Stimulated activated CD4-positive, alpha-beta T cell treated with anti-CD3 and anti-CD28 coated beads, TNF-alpha, amount 100 ng/mL, for 4 hours (primary cell): Measurements from ENCODE around the gene LRRFIP2.
"Not testable (repeated sequence)": the region's sequence is repeated elsewhere in the genome, so short reads cannot be mapped to it uniquely, and the experiment has no call there.

Experiments
- DNase-seq, 3 experiments: peaks; one replicate each; pipeline ENCODE4 v3.0.0-alpha.2; 2020; ENCODE audit warnings: low read depth in 3 of 3

The LRRFIP2 gene, protein sequence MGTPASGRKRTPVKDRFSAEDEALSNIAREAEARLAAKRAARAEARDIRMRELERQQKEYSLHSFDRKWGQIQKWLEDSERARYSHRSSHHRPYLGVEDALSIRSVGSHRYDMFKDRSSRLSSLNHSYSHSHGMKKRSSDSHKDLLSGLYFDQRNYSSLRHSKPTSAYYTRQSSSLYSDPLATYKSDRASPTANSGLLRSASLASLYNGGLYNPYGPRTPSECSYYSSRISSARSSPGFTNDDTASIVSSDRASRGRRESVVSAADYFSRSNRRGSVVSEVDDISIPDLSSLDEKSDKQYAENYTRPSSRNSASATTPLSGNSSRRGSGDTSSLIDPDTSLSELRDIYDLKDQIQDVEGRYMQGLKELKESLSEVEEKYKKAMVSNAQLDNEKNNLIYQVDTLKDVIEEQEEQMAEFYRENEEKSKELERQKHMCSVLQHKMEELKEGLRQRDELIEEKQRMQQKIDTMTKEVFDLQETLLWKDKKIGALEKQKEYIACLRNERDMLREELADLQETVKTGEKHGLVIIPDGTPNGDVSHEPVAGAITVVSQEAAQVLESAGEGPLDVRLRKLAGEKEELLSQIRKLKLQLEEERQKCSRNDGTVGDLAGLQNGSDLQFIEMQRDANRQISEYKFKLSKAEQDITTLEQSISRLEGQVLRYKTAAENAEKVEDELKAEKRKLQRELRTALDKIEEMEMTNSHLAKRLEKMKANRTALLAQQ

DNA sequence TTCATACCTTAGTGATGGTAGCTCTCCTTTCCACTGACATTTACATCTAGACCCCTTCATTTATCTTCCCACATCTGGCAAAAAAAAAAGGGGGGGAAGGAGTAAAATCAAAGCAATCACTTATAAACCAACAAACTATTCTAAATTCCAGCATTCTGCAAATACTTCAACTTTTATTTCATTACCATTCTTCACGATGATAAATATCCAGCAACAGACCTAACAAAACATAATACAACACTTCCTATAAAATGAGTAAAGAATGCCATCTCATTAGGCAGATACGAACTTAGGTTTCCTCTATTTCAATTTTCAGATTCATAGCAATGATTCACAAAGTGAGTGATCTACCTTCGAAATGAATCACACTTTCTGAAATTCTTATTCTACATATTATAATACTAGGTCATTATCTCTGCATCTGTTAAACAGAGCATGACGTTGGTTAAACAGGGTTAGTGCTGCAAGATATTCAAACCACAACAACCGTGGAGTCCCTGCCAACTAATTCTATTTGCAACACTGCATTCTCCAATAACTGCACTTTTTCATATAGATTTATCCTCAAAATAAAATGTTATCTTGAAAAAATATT lies at the start of gene LRRFIP2:
LRRFIP2 (minus strand) TSS at position 51 of the 595 bp plus-strand sequence. CDS start 25,599 bp downstream, outside the sequence.
- DNase-seq, result no peak

DNA sequence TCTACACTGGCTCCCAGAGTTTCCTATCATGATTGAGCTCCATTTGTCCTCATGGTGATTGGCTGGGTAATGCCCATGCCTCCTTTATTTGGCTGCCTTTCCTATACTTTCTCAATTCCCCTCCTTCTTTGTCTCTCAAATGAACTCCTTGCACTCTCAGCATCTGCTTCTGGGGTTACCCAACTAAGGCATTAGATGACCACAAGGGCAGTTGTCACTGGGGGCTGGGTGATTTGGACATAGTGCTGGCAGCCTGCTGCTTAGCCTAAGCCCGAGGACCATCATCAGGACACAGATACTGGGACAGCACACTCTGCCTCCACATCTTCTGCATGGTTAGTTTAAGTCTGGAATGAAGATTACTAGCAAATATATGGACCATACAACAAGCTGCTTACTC lies 49.2 kb upstream of the LRRFIP2 start:
- no peak for DNase-seq

DNA sequence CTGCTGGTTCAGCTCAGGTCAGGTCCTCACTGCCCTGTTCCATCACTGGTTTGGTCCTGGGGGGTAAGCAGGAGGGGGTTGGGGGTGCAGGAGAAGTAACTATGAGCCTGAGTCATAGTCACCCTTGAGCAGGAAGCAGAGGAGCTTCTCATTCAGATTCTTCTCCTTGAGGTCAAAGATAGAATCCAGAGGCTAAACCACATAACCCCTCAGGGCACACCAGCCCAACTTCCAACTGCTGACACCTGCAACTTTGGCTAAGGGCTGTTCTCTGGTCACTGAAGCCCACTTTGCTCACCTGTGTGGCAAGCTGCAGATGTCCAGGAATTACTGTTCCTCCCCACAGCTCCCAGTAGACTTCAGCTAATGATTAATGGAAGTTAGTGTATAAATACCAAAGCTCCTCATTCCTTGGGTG lies 48.8 kb upstream of the LRRFIP2 start:
- DNase-seq, result no peak

DNA sequence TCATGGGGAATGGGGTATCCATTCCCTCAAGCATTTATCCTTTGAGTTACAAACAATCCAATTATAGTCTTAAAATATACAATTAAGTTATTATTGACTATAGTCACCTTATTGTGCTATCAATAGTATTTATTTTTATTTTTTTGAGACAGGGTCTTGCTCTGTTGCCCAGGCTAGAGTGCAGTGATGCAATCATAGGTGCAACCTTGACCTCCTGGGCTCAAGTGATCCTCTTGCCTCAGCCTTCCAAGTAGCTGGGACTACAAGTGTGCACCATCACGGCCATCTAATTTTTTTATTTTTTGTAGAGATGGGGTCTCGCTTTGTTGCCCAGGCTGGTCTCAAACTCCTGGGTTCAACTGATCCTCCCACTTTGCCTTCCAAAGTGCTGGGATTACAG lies 48.2 kb upstream of the LRRFIP2 start:
- DNase-seq, result not testable (repeated sequence)

DNA sequence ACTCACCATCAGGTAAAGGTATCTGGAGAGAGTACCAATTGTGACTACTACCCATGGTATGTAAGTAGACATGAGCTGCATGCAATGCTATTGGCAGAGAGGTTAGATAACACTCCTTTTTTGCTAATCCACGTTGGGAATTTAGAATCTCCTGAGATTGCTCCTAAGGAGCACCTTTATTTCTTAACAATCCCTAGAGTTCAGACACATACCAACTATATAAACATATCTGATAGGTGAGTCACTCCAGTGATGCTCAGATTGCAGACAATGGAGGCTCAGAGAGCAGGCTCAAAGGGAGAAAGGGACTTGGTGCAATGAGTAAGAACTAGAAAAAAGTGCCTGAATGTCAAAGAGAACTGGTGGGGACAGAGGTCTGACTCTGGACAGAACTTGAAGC lies 47.0 kb upstream of the LRRFIP2 start:
- DNase-seq, result no peak

DNA sequence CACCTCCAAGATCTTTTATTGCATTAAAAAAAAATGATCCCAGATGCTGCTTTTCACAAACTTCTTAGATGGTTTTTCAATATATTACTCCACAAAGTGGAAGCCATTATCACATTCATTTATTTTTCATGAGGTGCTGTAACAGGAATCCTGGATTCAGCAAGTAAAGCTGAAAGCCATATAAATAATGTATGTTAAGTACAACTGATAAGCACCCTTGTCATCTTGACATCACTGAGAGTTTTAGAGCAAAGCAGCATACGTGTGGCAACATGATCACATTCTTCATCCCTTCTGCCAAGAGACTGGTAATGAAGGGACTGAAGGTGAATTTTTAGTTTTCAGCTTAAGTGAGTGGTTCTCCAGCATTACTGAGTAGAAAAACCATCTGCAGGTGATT lies 44.9 kb upstream of the LRRFIP2 start:
- no peak for DNase-seq

DNA sequence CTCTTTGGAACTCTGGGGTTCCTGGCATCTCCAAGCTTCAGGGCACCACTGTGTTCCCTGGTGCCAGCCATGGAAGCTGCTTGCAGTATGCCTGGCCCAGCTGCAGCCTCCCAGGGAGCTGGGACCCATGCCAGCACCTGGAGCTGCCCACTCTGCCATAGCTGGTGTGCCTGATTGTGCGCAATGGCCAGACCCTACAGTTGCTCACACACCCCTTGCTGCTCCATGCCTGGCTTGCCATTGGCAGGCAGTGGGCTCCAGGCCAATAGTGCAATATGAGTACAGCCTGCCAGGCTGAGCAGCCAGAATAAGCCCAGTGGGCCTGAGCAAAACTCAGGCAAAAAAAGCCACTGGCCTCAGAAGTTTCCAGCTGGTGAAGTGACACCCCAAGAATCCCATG lies 43.8 kb upstream of the LRRFIP2 start:
- DNase-seq, result no peak

DNA sequence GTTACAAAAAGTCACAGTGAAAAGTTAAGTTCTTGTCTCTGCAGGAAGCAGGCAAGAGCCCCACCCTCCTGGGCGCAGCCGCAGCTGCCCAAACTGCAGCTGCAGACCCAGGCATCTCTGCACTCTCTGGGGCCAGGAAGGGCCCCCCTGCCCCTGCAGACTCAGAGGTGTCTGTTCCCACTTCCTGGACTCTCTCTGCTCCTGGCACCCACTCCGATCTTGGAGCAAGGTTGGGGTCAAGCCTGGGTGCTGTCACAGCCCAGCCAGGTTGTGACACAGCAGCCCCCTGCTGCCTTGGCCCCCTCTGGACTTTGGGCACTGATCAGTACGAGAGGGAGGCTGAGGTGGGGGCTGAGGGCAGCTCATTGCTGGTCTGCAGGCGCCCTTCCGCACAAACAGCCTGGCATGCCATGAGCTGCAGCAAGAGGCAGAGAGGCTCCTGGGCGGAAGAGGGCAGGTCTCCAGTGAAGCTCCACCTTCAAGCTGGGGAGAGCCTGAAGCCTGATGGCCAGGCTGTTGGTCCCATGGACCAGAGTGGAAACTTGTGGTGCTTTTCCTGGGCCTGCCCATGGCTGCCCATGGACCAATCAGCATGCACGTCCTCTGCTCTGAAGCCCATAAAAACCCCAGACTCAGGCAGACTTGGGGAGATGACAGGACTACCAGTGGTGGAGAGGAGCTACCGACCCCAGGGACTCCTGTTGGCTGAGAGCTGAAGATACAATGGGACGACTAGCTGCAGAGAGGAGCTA lies 42.9 kb upstream of the LRRFIP2 start:
- DNase-seq, result no peak

DNA sequence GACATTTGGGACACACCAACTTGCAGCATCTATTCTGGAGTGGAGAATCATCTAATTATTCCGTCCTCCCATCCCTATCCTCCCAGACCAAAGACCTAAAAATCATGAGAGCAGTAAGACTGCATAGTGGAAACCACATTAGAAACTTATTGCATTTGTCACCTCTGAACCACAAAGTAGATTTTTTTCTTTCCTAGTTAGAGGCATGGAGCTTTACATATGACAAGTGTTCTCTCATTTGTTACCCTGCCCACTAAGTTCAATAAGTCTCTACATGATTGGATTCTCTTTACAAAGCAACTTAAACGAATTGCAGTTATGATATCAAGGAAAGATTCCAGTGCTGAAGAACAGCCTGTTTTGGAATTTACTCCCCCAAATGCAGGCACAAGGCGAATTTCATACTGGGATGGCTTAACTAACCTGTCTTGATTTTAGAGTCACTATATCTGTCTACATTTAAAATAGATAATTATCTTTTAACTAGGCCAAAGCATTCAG lies 42.3 kb upstream of the LRRFIP2 start:
- DNase-seq, result no peak

DNA sequence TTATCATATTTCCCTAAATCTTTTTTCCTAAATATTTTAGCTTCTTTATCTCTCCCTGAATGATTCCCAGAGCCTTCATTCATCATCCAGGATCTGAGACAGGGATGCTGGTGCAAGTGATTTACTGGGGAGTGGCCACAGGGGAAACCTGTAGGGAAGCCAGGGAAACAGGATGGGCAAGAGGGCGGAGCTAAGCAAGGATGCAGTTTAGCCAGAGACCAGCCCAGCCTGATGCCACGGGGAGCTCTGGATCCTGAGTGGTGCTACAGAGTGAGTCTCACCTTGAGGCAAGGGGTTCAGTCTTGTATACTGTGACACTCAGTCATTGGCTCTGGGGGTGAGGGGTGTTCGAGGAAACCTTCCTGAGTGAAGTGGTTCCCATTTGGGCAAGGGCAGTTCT lies 39.7 kb upstream of the LRRFIP2 start:
- no peak for DNase-seq

DNA sequence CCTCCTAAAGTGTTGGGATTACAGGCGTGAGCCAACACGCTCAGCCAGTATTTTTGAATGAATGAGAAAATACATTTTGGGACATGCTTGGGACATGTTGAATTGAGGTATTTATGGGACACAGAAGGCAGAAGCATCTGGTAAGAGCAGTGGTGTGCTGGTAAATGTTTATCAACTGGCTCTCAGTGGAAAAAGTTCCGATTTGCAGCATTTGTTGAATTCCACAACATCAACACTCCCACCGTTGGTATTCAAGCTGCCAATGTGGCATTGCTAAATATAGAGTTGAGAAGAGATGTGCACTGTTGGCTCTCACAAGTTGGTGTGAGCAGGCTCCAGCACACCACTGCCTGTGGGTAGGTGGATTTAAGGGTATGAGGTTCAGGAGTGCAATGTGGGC lies 35.8 kb upstream of the LRRFIP2 start:
- DNase-seq, result no peak

DNA sequence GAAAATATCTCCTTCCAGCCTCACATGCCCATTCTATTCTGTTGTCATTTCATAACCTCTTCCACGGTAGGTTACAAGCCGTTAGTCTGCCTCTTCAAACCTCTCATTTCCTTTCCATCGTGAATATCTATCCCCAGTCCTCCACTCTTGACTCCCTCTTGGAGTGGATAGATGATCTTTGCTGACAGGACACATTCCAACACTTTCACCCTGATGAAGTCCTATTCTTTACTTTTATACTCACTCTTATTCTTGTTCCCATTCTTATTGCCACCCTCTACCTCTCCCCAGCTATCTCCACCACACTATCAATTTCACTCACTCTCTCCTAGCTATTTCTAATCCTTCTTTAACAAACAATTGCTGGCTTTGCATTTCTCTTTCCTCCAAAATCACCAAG lies 34.2 kb upstream of the LRRFIP2 start:
- DNase-seq, result not testable (repeated sequence)

DNA sequence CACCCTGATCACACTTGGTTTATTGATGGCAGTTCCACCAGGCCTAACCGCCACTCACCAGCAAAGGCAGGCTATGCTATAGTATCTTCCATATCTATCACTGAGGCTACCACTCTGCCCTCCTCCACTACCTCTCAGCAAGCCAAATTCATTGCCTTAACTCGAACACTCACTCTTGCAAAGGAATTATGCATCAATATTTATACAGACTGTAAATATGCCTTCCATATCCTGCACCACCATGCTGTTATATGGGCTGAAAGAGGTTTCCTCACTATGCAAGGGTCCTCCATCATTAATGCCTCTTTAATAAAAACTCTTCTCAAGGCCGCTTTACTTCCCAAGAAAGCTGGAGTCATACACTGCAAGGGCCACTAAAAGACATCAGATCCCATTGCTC lies 33.6 kb upstream of the LRRFIP2 start:
- not testable (repeated sequence) for DNase-seq

DNA sequence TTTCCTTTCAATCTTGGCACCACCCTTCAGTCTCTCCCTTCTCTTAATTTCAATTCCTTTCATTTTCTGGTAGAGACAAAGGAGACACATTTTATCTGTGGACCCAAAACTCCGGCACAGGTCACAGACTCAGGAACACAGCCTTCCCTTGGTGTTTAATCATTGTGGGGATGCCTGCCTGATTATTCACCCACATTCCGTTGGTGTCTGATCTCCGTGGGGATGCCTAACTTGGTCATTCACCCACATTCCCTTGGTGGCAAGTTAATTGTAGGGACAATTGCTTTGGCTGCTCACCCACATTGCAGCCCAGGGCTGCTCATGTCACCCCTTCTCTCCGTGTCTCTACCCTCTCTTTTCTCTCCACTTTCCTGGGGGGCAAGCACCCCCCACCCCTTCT lies 31.7 kb upstream of the LRRFIP2 start:
- not testable (repeated sequence) for DNase-seq

DNA sequence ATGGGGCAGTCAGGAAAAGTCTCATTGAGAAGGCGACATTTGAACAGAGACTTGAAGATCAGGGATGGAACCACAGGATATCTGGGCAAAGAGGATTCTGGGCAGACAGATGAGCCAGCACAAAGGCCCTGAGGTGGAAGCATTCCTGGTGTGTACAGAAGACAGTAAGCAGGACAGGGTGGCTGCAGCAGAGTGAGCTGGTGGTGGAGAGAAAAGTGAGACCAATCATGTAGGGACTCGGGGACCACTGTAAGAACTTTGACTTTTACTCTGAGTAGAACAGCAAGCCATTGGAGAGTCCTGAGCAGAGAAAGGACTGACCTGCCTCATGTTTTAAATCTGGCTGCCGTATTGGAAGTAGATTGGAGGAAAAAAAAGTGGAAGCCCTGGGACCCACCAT lies 29.9 kb upstream of the LRRFIP2 start:
- no peak for DNase-seq

DNA sequence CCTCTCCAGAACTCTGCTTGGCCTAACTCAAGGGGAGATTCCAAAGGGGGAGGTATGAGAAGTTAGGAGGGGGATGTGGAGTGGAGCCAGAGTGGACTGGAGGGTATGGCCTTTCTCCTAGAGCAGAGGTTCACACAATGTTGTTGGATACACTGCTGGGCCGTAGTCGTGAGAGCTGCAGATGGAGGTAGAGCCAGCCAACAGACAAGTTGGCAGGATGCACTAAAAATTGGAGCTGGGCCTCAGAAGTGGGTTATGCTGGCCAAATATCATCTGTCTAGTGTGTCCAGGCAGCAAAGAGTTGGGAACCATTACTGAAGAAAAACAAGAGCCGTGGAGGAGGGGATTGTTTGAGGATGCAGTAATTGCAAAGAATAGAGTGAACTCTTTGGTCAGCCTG lies 27.7 kb upstream of the LRRFIP2 start:
- no peak for DNase-seq

DNA sequence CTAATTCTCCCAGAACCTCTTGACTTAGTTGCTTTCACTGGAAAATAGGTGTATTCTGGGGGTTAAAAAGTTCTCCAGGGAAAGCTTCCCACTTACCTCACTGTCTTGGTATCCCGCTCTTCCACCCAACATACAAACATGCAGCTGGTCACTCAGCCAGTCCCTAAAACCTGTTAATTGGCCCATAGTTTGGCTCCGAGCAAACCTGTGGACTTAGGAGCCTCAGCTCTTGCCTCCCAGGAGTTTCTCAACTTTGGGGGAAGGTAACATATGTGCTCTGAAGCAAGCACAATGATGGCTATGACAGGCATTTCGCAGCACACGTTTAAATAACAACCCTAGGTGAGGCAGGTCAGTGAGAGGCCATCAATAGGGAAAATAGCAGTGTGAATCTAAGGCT lies 25.8 kb upstream of the LRRFIP2 start:
- DNase-seq, result no peak

DNA sequence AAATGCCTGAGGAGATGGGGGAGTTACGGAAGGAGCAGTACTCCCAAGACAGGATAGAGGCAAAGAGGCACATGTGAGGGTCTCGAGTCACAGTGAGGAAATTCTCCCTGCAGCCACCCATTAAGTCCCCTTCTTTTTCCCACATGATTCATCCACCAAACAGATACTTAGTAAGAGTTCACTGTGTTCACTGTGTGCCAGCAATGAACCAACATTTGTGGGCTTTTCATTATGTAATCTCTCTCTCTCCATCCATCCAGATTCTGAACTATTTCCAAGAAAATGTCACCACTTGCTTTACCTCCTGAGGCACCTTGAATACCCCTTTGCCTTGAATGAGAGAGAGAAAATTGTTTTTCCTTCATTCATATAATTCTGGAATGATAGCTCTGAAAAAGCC lies 24.6 kb upstream of the LRRFIP2 start:
- no peak for DNase-seq

DNA sequence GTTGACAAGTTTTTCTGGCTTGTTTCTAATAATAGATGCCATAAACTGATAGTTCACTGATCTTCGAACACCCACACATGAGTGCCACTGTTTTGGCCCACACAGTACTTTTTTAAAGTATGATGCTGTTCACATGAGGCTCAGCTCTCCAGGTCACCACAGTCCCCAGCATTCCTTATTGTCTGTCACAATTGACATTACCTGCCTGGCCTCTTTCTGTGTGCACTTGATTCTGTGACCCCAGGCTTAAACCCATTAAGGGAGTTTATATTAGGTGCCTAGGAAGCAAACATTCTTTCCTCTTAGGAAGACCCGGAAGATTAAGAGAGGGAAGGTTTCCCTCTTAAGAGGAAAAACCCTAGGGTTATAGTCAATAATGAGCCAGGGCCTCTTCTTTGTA lies 24.2 kb upstream of the LRRFIP2 start:
- no peak for DNase-seq

DNA sequence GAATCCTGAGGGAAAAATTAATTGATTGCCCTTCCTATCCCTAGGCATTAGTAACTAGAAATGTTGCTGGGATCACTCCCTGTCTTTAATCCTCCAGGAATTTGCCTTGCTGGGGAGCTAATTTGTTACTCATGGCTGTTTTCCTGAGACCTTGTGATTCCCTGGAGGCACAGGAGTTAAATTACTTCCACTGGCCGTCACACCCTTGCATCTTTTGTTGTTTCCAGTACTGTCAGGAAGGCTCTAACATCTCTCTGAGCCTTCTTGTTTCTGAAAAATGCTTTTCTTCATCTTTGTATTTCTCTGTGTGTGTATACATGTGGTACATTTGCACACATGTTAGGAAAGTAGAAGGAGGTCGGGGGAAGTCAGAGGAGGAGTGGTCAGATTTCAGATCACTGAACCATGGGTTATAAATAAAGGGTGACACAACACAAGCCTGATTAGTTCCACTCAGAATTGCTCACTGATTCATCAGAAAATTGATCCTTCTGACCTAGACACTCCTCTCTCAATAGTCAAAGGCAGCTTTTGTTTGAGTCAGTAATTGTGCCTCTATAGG lies 23.5 kb upstream of the LRRFIP2 start:
- no peak for DNase-seq

DNA sequence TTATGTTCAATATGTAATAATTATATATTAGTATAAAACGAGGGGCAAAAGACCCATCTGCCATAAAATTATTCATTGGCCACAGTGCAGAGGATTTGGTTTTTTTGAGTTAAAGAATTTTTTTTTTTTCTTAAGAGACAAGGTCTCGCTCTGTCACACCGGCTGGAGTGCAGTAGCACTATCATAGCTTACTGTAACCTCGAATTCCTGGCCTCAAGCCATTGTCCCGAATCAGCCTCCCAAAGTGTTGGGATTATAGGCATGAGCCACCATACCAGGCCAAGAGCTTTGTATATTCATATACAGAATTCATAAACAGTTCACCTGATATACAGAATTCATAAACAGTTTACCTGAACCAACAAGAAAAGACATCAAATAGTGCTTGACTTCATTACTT lies 20.2 kb upstream of the LRRFIP2 start:
- no peak for DNase-seq

DNA sequence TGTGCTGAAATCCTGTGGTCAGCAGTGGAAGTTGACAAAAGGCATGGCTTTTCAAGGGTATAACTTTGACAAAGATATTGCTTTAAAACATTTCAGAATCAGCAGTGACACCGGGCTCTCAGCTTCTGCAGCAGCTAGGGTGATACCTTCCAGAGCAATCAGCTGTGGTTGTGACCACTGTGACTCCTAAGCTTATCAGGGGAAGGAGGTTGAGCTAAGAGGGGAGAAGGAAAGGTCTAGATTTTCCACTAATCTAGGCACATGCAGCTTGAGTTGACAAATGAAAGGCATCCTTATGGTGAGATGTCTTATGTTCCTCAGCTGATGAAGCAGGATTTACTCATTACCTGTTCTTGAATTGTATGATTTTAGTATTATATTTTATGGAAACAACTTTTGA lies 16.3 kb upstream of the LRRFIP2 start:
- DNase-seq, result no peak
